ENCODE measurements around the gene CHRND.

- no peak for TF ChIP-seq CTCF (conservative IDR thresholded peaks at IDR 0.05)
- no peak for TF ChIP-seq EZH2 (IDR thresholded peaks at IDR 0.05; ENCODE audit: low read depth)
These were observed 44.4 kb upstream of the CHRND start for GRCh38 chr2:232481322-232482140.

All from PC-9 (cell line).